ENCODE measurements around the gene CEP128.
A peak's percentile ranks its signal among the peaks of the same experiment; 100 is the strongest.

The CEP128 gene

DNA sequence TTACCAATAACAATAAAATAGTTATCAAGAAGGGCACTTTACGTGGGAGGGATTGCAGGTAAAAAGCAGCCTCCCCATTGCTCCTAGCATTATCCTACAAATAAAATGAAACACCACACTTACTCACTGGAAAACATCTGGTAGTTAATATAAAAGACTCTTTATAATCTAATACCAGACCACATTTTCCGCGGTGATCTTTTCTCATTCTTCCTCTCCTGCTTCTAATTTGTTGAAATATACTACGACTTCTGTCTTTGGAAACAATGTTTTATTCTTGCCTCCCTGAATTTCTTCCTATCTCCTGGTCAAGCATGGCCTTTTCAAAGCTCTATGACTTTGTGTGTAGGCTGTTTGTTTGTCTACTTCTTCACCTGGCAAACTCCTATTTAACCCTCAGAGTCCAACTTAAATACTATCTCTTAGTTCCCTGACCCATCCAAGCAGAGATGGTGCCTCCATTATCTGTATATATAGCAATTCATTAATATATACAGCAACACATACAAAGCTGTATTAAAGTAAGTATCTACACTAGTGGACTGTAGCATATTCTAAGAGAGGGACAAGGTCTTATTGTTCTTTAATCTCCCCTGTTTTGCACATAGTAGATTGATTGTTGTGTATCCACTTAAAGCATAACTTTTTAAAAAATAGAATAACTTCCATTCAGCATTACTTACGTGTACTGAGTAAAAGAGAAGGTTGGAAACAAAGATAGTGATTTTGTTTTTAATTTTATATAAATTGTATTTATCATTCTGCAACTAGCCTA lies 228.3 kb downstream of the CEP128 start:
- Mint-ChIP-seq H3K36me3 (no peaks in the 10 kb centered on the region), H3K9me3 (no peaks in the 10 kb centered on the region), H3K4me3 (no peak overlapping the region), H3K4me1 (no peaks in the 10 kb centered on the region), H3K27me3 (no peaks in the 10 kb centered on the region), H3K27ac (no peak overlapping the region)
- ATAC-seq: no peak

DNA sequence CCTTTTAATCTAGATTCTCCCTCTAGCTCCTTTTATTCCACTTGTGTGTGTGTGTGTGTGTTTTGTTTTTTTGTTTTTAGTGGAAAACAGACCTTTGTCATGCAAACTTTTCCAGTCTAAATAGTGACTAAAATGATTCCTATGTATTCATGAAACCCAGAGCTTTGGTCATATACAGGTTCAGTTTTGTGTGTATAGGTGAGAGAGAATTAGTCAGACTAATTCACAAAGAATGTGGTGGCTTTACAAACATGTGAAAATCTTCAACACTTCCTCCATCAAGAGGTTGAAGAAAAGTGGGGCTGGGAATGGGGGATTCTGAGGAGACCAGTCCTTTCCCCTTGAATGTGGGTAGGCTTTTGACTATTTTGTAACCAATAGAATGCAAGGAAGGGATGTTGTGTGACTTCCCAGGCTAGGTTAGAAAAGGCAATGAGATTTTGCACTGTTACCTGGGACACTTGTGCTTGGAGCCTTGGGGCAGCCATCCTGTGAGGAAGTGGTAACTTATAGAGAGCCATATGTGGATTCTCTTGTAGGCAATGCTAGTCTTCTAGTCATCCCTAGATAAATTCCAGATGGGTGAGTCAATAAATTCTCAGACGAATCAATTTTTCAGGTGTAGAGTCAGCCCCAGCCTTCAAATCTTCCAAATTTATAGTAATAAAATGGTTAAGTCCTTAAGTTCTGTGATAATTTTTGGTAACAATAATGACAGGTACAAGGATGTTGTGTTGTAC lies 236.1 kb downstream of the CEP128 start:
- Mint-ChIP-seq H3K4me1 (no peaks in the 10 kb centered on the region), H3K36me3 (no peaks in the 10 kb centered on the region), H3K27me3 (no peaks in the 10 kb centered on the region), H3K4me3 (no peak overlapping the region), H3K9me3 (no peaks in the 10 kb centered on the region), H3K27ac (no peak overlapping the region)
- no peak for ATAC-seq

DNA sequence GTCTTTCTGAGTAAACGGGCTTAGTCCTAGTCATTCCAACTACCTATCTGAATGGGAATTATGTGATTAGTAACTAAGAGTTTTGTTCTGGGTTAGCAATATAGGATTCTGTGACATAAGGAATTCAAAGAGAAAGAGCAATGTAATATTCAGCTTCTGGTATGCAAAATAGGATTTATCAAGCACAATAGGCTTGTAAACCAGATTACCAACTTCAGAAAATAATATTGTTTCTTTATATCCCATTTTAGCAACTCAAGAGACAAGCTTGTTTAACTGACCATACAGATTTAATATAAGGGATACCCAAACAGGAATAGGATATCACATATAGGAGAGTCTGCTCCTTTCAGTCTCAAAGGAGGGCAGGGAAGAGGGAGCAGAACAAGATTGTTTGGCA lies 240.9 kb downstream of the CEP128 start:
- Mint-ChIP-seq H3K27me3 (no peaks in the 10 kb centered on the region), H3K4me3 (no peak overlapping the region), H3K36me3 (no peaks in the 10 kb centered on the region), H3K4me1 (no peaks in the 10 kb centered on the region), H3K9me3 (no peaks in the 10 kb centered on the region), H3K27ac (no peak overlapping the region)
- no peak for ATAC-seq

- Mint-ChIP-seq H3K9me3 (no peaks in the 10 kb centered on the region), H3K4me1 (no peaks in the 10 kb centered on the region), H3K27ac (no peak overlapping the region), H3K4me3 (no peak overlapping the region), H3K36me3 (no peaks in the 10 kb centered on the region), H3K27me3 (no peaks in the 10 kb centered on the region)
- ATAC-seq: peak; percentile 65
Observed at GRCh38 chr14:80699861-80700260, 241.7 kb downstream of the CEP128 start.

- Mint-ChIP-seq H3K4me3 (no peak overlapping the region), H3K4me1 (no peaks in the 10 kb centered on the region), H3K36me3 (no peaks in the 10 kb centered on the region), H3K9me3 (no peaks in the 10 kb centered on the region), H3K27me3 (no peaks in the 10 kb centered on the region), H3K27ac (no peak overlapping the region)
- no peak for ATAC-seq
Observed at GRCh38 chr14:80698974-80699373, 242.6 kb downstream of the CEP128 start.

DNA sequence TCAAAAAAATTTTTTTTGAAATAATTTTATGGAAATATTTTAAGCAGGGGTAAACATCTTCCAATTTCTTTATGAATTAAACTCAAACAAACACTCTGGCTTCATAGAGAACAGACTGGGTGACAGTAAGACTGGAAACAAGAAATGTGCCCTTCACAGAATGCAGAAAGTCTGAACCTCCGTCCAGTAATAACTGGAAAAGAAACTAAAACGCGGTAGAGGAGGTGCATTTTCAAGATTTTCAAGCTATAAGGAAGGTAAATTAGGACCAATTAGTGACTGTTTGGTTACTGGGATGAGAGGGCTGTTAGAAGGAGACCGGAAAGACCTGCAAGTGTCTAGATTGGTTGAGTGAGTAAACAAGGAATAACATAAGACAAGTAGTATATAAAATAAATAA lies 245.7 kb downstream of the CEP128 start:
- H3K4me1 Mint-ChIP-seq: no peaks in the 10 kb centered on the region
- no peak overlapping the region for H3K4me3 Mint-ChIP-seq
- no peaks in the 10 kb centered on the region for H3K36me3 Mint-ChIP-seq
- H3K27ac Mint-ChIP-seq: no peak overlapping the region
- no peak for ATAC-seq
- H3K9me3 Mint-ChIP-seq: no peaks in the 10 kb centered on the region
- no peaks in the 10 kb centered on the region for H3K27me3 Mint-ChIP-seq

- Mint-ChIP-seq H3K4me1 (no peaks in the 10 kb centered on the region), H3K36me3 (no peaks in the 10 kb centered on the region), H3K27me3 (no peaks in the 10 kb centered on the region), H3K9me3 (no peaks in the 10 kb centered on the region), H3K27ac (no peak overlapping the region), H3K4me3 (no peak overlapping the region)
- no peak for ATAC-seq
Observed at GRCh38 chr14:80692903-80693302, 248.6 kb downstream of the CEP128 start.

DNA sequence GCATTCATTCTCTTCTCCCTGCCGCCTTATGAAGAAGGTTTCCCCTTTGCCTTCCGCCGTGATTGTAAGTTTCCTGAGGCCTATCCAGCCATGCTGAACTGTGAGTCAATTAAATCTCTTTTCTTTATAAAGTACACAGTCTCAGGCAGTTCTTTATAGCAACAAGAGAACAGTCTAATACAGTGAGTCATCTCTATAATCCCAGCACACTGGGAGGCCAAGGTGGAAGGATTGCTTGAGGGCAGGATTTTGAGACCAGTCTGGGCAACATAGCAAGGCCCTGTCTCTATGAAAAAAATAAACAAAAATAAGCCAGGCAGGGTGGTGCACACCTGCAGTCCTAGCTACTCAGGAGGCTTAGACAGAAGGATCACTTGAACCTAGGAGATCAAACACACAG lies 259.9 kb downstream of the CEP128 start:
- ATAC-seq: no peak
- no peaks in the 10 kb centered on the region for H3K27me3 Mint-ChIP-seq
- H3K4me1 Mint-ChIP-seq: no peaks in the 10 kb centered on the region
- no peak overlapping the region for H3K27ac Mint-ChIP-seq
- H3K9me3 Mint-ChIP-seq: peaks cover 25% of the 10 kb centered on the region
- no peak overlapping the region for H3K4me3 Mint-ChIP-seq
- H3K36me3 Mint-ChIP-seq: peaks cover 49% of the 10 kb centered on the region

GRCh38 chr14:80679273-80679672 lies 262.3 kb downstream of the CEP128 start:
- Mint-ChIP-seq H3K27me3 (no peaks in the 10 kb centered on the region), H3K4me1 (no peaks in the 10 kb centered on the region), H3K36me3 (peaks cover 41% of the 10 kb centered on the region), H3K4me3 (no peak overlapping the region), H3K27ac (no peak overlapping the region), H3K9me3 (peaks cover 25% of the 10 kb centered on the region)
- no peak for ATAC-seq

DNA sequence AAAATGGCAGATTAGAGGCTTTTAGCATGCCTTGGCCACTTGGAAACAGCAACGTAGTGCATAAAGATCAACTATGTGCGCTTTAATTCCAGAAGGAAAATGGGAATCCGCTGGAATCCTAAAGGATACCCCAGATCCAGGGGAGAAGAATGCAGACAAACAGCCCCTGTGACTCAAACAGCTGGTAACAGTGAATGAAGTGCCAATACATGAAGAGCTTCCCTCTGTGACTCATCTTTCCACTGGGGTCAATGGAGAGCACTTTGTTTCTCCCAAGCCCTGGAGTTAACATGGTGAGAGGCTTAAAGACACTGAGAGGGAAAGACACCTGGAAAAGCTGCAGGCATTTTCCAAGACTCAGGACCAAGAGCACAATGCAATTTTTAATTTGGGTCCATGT lies 263.1 kb downstream of the CEP128 start:
- no peak overlapping the region for H3K4me3 Mint-ChIP-seq
- H3K27ac Mint-ChIP-seq: no peak overlapping the region
- H3K27me3 Mint-ChIP-seq: no peaks in the 10 kb centered on the region
- H3K36me3 Mint-ChIP-seq: peaks cover 40% of the 10 kb centered on the region
- H3K4me1 Mint-ChIP-seq: no peaks in the 10 kb centered on the region
- no peak for ATAC-seq
- H3K9me3 Mint-ChIP-seq: peaks cover 24% of the 10 kb centered on the region

GRCh38 chr14:80669426-80669825 lies 272.1 kb downstream of the CEP128 start:
- no peak overlapping the region for H3K27ac Mint-ChIP-seq
- no peak for ATAC-seq
- peaks cover 10% of the 10 kb centered on the region for H3K9me3 Mint-ChIP-seq
- peaks cover 27% of the 10 kb centered on the region for H3K36me3 Mint-ChIP-seq
- no peaks in the 10 kb centered on the region for H3K27me3 Mint-ChIP-seq
- H3K4me3 Mint-ChIP-seq: no peak overlapping the region
- H3K4me1 Mint-ChIP-seq: no peaks in the 10 kb centered on the region

DNA sequence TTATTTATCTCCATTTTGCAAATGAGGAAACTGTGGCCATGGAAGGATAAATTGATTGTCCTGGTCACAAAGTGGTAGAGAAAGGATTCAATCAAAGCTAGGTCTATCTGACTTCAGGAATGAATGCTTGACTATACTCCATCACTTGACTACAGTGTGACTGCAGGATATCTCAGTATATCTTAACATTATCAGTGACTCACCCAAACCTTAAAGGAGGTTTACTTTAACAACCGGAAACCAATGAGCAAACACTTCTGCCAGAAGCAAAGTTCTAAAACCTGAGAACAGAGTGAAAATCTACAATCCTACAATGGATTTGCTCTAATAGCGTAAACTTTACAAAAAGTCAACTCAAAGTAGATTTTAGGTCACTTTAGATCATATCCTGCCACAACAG lies 277.0 kb downstream of the CEP128 start:
- no peak overlapping the region for H3K4me3 Mint-ChIP-seq
- H3K27ac Mint-ChIP-seq: no peak overlapping the region
- H3K4me1 Mint-ChIP-seq: no peaks in the 10 kb centered on the region
- H3K27me3 Mint-ChIP-seq: no peaks in the 10 kb centered on the region
- H3K9me3 Mint-ChIP-seq: peaks cover 7% of the 10 kb centered on the region
- ATAC-seq: no peak
- peaks cover 27% of the 10 kb centered on the region for H3K36me3 Mint-ChIP-seq

GRCh38 chr14:80663541-80663940 lies 278.0 kb downstream of the CEP128 start:
- no peaks in the 10 kb centered on the region for H3K9me3 Mint-ChIP-seq
- no peak overlapping the region for H3K4me3 Mint-ChIP-seq
- no peak for ATAC-seq
- no peaks in the 10 kb centered on the region for H3K27me3 Mint-ChIP-seq
- peaks cover 19% of the 10 kb centered on the region for H3K36me3 Mint-ChIP-seq
- no peaks in the 10 kb centered on the region for H3K4me1 Mint-ChIP-seq
- no peak overlapping the region for H3K27ac Mint-ChIP-seq

GRCh38 chr14:80659783-80660182 lies 281.8 kb downstream of the CEP128 start:
- Mint-ChIP-seq H3K4me1 (no peaks in the 10 kb centered on the region), H3K4me3 (no peak overlapping the region), H3K36me3 (no peaks in the 10 kb centered on the region), H3K9me3 (no peaks in the 10 kb centered on the region), H3K27ac (no peak overlapping the region), H3K27me3 (no peaks in the 10 kb centered on the region)
- no peak for ATAC-seq

- H3K36me3 Mint-ChIP-seq: no peaks in the 10 kb centered on the region
- no peaks in the 10 kb centered on the region for H3K9me3 Mint-ChIP-seq
- H3K4me3 Mint-ChIP-seq: no peak overlapping the region
- ATAC-seq: no peak
- no peaks in the 10 kb centered on the region for H3K27me3 Mint-ChIP-seq
- H3K27ac Mint-ChIP-seq: no peak overlapping the region
- H3K4me1 Mint-ChIP-seq: no peaks in the 10 kb centered on the region
Observed at GRCh38 chr14:80658733-80659132, 282.8 kb downstream of the CEP128 start.

DNA sequence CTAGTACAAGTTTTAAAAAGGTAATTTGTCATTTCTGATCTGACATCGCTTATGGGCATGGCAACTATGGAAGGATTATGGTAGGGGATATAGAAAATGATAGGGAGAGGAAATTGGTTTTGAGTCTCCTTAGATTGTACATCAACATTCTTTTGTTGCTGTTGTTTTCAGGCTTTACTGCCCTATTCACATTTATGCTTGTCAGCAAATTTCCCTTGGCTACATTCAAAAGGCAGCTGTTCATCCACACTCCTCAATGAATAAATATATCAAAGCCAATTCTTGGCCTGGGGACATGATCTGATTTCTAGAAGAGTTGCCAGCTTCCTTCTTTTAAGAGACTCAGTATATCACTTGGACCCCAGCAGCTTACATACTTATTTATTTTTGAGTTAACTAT lies 283.4 kb downstream of the CEP128 start:
- Mint-ChIP-seq H3K4me1 (no peaks in the 10 kb centered on the region), H3K27ac (no peak overlapping the region), H3K36me3 (no peaks in the 10 kb centered on the region), H3K4me3 (no peak overlapping the region), H3K9me3 (no peaks in the 10 kb centered on the region), H3K27me3 (no peaks in the 10 kb centered on the region)
- no peak for ATAC-seq
